22Rv1 (cell line): ENCODE results near the gene SPACA9.

ENCODE experiments used
- ZFX ChIP-seq: fragments of 450-650 bp; IDR thresholded peaks from 2 replicates; pipeline ENCODE4 v1.6.1; 2017; ENCODE audit warnings: antibody characterized with exemption, borderline replicate concordance
- TF ChIP-seq, protein P1 (sequence below): fragments of 450-650 bp; IDR thresholded peaks from 2 replicates; pipeline ENCODE4 v1.5.1; 2017; ENCODE audit warnings: mild to moderate bottlenecking

- TF ChIP-seq, protein P1, sequence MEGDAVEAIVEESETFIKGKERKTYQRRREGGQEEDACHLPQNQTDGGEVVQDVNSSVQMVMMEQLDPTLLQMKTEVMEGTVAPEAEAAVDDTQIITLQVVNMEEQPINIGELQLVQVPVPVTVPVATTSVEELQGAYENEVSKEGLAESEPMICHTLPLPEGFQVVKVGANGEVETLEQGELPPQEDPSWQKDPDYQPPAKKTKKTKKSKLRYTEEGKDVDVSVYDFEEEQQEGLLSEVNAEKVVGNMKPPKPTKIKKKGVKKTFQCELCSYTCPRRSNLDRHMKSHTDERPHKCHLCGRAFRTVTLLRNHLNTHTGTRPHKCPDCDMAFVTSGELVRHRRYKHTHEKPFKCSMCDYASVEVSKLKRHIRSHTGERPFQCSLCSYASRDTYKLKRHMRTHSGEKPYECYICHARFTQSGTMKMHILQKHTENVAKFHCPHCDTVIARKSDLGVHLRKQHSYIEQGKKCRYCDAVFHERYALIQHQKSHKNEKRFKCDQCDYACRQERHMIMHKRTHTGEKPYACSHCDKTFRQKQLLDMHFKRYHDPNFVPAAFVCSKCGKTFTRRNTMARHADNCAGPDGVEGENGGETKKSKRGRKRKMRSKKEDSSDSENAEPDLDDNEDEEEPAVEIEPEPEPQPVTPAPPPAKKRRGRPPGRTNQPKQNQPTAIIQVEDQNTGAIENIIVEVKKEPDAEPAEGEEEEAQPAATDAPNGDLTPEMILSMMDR = no peak
- TF ChIP-seq ZFX = no peak
Observed at GRCh38 chr9:132849185-132849706, 29.5 kb upstream of the SPACA9 start.
